GM21619 (cell line): ENCODE data around the gene CA12.

ENCODE experiments used
- ATAC-seq: cut with Tn5 transposase; IDR thresholded peaks from one replicate; pipeline ENCODE4 v1.9.1; 2021; ENCODE audit not compliant: unreplicated experiment

CA12 gene

DNA sequence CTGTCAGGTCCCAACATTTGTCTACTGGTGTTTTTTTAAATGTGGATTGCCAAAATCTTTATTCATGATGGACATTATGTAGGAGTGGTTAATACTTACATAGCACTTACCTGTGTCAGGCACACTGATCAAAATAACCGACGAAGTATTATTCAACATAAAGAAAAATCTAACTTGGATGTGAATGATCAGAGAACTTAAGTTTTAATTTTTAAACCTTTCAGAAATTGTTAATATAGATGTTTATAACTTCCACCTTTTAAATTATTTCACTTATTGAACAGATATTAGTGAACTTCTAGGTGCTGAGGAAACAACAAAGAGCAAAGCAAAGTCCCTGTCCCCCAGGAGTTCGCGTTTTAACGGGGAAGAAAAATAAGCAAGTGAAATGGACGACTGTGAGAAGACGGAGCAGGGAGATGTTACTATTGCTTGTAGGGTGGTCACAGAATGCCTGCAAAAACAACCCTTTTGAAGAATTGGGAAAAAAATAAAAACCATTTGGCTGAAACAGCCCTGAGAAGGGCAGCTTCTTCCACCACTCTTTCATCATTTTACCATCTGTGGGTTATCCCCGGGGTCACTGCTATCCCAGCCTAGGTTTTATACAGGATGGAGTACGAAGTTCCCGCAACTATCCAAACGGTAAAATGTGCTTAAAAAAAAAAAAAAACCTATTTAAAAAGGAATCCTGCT, 105.2 kb downstream of the CA12 start:
- ATAC-seq = peak; percentile 22

DNA sequence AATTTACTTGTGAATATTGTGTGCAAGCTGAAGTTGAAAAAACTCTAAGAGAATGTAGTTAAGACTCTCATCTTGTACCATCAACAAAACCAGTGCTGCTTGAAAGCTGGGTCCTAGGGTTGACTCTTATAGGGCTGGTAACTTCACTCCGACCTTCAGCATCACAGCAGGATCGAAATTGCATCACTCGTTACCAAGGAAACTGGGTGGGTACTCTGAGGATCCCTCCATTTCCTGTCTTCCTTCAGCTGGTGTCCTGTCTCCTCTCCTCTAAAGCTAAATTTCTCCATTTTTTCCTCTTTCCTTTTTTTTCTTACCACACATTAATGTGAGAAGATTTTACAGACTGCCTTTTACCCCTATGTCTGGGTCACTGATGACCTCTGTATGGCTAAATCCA, 107.2 kb downstream of the CA12 start:
- no peak for ATAC-seq
